Sigmoid colon (tissue), 4 donors: ENCODE measurements around the gene EPB41L4A.

ENCODE experiments used
- POLR2A ChIP-seq, 2 donors: fragments of 450-650 bp; IDR thresholded peaks; one replicate each; pipeline ENCODE4 v1.6.1; 2016; ENCODE audit warnings: antibody characterized with exemption in 2 of 2, mild to moderate bottlenecking in 2 of 2, moderate library complexity in 2 of 2
- POLR2AphosphoS5 ChIP-seq, 4 donors: sonication (generic); formaldehyde crosslinking; IDR thresholded peaks; one replicate each; pipeline ENCODE4 v1.6.1; 2017; ENCODE audit warnings: antibody characterized with exemption in 4 of 4
- TF ChIP-seq, protein P1 (sequence below), 4 experiments: fragments of 450-650 bp in 3 of 4; fragments of 200-600 bp in 1 of 4; IDR thresholded peaks; one replicate each; pipeline ENCODE4 v1.5.1; 2016 to 2019; ENCODE audit warnings: antibody characterized with exemption in 4 of 4, mild to moderate bottlenecking in 3 of 4, moderate library complexity in 2 of 4

DNA sequence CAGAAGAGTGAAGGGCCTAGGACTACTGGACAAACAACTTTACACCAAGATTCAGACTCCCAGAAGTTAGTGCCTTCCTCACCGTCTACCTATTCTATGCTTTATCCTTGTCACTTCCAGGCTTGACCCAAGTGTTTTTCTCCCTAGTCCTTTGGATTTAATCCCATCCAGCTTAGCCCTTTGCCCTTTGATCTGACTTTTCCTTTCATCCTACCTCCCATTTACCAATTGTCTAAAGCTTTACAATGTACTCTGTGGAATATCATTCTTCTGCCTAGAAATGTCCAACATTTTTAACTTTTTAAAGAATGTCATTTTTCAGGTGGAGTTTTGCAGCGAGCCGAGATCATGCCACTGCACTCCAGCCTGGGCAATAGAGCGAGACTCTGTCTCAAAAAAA lies 292.1 kb downstream of the EPB41L4A start:
- no peak for TF ChIP-seq POLR2A (IDR thresholded peaks at IDR 0.05)
- TF ChIP-seq, protein P1, sequence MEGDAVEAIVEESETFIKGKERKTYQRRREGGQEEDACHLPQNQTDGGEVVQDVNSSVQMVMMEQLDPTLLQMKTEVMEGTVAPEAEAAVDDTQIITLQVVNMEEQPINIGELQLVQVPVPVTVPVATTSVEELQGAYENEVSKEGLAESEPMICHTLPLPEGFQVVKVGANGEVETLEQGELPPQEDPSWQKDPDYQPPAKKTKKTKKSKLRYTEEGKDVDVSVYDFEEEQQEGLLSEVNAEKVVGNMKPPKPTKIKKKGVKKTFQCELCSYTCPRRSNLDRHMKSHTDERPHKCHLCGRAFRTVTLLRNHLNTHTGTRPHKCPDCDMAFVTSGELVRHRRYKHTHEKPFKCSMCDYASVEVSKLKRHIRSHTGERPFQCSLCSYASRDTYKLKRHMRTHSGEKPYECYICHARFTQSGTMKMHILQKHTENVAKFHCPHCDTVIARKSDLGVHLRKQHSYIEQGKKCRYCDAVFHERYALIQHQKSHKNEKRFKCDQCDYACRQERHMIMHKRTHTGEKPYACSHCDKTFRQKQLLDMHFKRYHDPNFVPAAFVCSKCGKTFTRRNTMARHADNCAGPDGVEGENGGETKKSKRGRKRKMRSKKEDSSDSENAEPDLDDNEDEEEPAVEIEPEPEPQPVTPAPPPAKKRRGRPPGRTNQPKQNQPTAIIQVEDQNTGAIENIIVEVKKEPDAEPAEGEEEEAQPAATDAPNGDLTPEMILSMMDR (IDR thresholded peaks at IDR 0.05), result no peak
- TF ChIP-seq POLR2AphosphoS5 (IDR thresholded peaks at IDR 0.05), result no peak
